Caco-2 (cell line): ENCODE data around the gene INS. TPM values are rescaled to one million over a fixed set of nuclear protein-coding genes. Genes with fewer than 3 reads are reported as not detected.

Experiments used
- BruUV-seq: library from RNA; stranded (reverse); fragments of 400-500 nt; replicated peaks from 2 replicates; lab custom pipeline; 2021; lab: Mats Ljungman, UMichigan
- CTCF ChIA-PET: fragments of 300-600 bp; sonication (Branson Sonifier 250); formaldehyde crosslinking; loops from one replicate; lab custom pipeline; 2022; ENCODE audit warnings: antibody characterized with exemption; lab: Charles Lee
- POLR2A ChIA-PET: fragments of 300-600 bp; sonication (Branson Sonifier 250); formaldehyde crosslinking; loops from one replicate; lab custom pipeline; 2022; ENCODE audit warnings: antibody characterized with exemption; lab: Charles Lee
- DNase-seq, 2 experiments: peaks; one replicate each; pipeline versions ENCODE4 v3.0.0 to v3.0.0-alpha.2; 2020 to 2022
- H3K27me3 ChIP-seq: replicated peaks from 2 replicates; pipeline ENCODE4 v1.6.0; 2011; ENCODE audit warnings: low read length; ENCODE audit not compliant: control insufficient read depth, insufficient read depth
- H3K36me3 ChIP-seq: 2 replicates; pipeline ENCODE4 v1.5.1; 2011; ENCODE audit warnings: low read length; ENCODE audit not compliant: control insufficient read depth, insufficient read depth
- H3K4me1 ChIP-seq: fragments of 250-450 bp; sonication (Bioruptor Pico); 2 replicates; pipeline ENCODE4 v1.5.1; 2020; ENCODE audit warnings: mild to moderate bottlenecking
- H3K4me3 ChIP-seq: 2 replicates; pipeline ENCODE4 v1.5.1; 2011; ENCODE audit warnings: low read depth, mild to moderate bottlenecking, control low read depth, low read length
- H3K9me3 ChIP-seq: fragments of 250-450 bp; sonication (Bioruptor Pico); 2 replicates; pipeline ENCODE4 v1.5.1; 2020; ENCODE audit warnings: mild to moderate bottlenecking, moderate library complexity
- H3K27ac Mint-ChIP-seq: one replicate; pipeline ENCODE4 v1.8.0; 2022; ENCODE audit warnings: mixed read lengths; ENCODE audit not compliant: unreplicated experiment
- H3K27me3 Mint-ChIP-seq: one replicate; pipeline ENCODE4 v1.8.0; 2022; ENCODE audit warnings: mixed read lengths; ENCODE audit not compliant: insufficient read depth, unreplicated experiment
- H3K36me3 Mint-ChIP-seq: one replicate; pipeline ENCODE4 v1.8.0; 2022; ENCODE audit warnings: mild to moderate bottlenecking, mixed read lengths; ENCODE audit not compliant: insufficient read depth, unreplicated experiment
- H3K4me1 Mint-ChIP-seq: one replicate; pipeline ENCODE4 v1.8.0; 2022; ENCODE audit warnings: low read depth, mixed read lengths; ENCODE audit not compliant: unreplicated experiment
- H3K4me3 Mint-ChIP-seq: one replicate; pipeline ENCODE4 v1.8.0; 2022; ENCODE audit warnings: mild to moderate bottlenecking, moderate library complexity, mixed read lengths; ENCODE audit not compliant: unreplicated experiment
- H3K9me3 Mint-ChIP-seq: one replicate; pipeline ENCODE4 v1.8.0; 2022; ENCODE audit warnings: mixed read lengths; ENCODE audit not compliant: unreplicated experiment
- CTCF ChIP-seq, 2 experiments: fragments of 200-600 bp in 1 of 2; IDR thresholded peaks; 1 replicate in 1 of 2; 2 replicates in 1 of 2; pipeline versions ENCODE4 v1.5.1 to v1.8.0; 2011 to 2022; ENCODE audit warnings: antibody characterized with exemption in 1 of 2, control low read depth in 1 of 2, inconsistent platforms in 1 of 2, low read depth in 1 of 2, low read length in 1 of 2, mild to moderate bottlenecking in 1 of 2, moderate library complexity in 1 of 2; ENCODE audit not compliant: insufficient read depth in 1 of 2, severe bottlenecking in 1 of 2, unreplicated experiment in 1 of 2
- intact Hi-C: fragments of 100-400 bp; cut with micrococcal nuclease; formaldehyde crosslinking; loops from one replicate; pipeline ENCODE4 v1.10.0; 2022; ENCODE audit not compliant: unreplicated experiment
- total RNA-seq: library from RNA; stranded (reverse); gene quantifications from 2 replicates; pipeline ENCODE4 v1.2.3, GENCODE V29; 2022

INS gene
- total RNA-seq, 1 experiment from 2014 or later = not detected

GRCh38 chr11:2169005-2169378, 8.0 kb upstream of the INS start:
- H3K4me3 Mint-ChIP-seq = no peak overlapping the region
- TF ChIP-seq CTCF (IDR thresholded peaks at IDR 0.05; ENCODE audit: insufficient read depth in 1 of 2, low read depth in 1 of 2, low read length in 1 of 2, severe bottlenecking in 1 of 2, unreplicated experiment in 1 of 2) = no peak
- H3K9me3 Mint-ChIP-seq = no peaks in the 10 kb centered on the region
- H3K4me1 ChIP-seq = peaks cover 10% of the 10 kb centered on the region
- H3K4me3 ChIP-seq = no peak overlapping the region
- H3K27me3 ChIP-seq = no peaks in the 10 kb centered on the region
- BruUV-seq = no TSS peak
- intact Hi-C loops = no loop called here
- no peaks in the 10 kb centered on the region for H3K27me3 Mint-ChIP-seq
- no peaks in the 10 kb centered on the region for H3K36me3 ChIP-seq
- DNase-seq = no peak
- no peak overlapping the region for H3K27ac Mint-ChIP-seq
- ChIA-PET CTCF (interaction anchor here (0.6 to 11.5 kb wide), 2 partner anchors 10 to 18 kb away, joined by 7 to 168 read pairs; no protein-coding TSS in a partner anchor), POLR2A (no interaction called here)
- no peaks in the 10 kb centered on the region for H3K4me1 Mint-ChIP-seq
- no peaks in the 10 kb centered on the region for H3K36me3 Mint-ChIP-seq
- no peaks in the 10 kb centered on the region for H3K9me3 ChIP-seq

GRCh38 chr11:2168286-2169004, 7.4 kb upstream of the INS start:
- TF ChIP-seq CTCF (IDR thresholded peaks at IDR 0.05; ENCODE audit: insufficient read depth in 1 of 2, low read depth in 1 of 2, low read length in 1 of 2, severe bottlenecking in 1 of 2, unreplicated experiment in 1 of 2) = no peak
- DNase-seq = no peak
- Mint-ChIP-seq H3K4me1 (no peaks in the 10 kb centered on the region), H3K4me3 (no peak overlapping the region), H3K27me3 (no peaks in the 10 kb centered on the region), H3K27ac (no peak overlapping the region), H3K36me3 (no peaks in the 10 kb centered on the region), H3K9me3 (no peaks in the 10 kb centered on the region)
- Histone ChIP-seq H3K36me3 (no peaks in the 10 kb centered on the region), H3K4me1 (peaks cover 10% of the 10 kb centered on the region), H3K27me3 (no peaks in the 10 kb centered on the region), H3K9me3 (no peaks in the 10 kb centered on the region), H3K4me3 (no peak overlapping the region)
- intact Hi-C loops = no loop called here
- no TSS peak for BruUV-seq
- POLR2A ChIA-PET = no interaction called here
- CTCF ChIA-PET = interaction anchor here (0.6 to 11.5 kb wide), 5 partner anchors 12 to 252 kb away, joined by 4 to 168 read pairs (median 5); no protein-coding TSS in a partner anchor

GRCh38 chr11:2167141-2168045, 6.4 kb upstream of the INS start:
- no peaks in the 10 kb centered on the region for H3K27me3 ChIP-seq
- no peak overlapping the region for H3K4me3 ChIP-seq
- Mint-ChIP-seq H3K27ac (no peak overlapping the region), H3K4me3 (no peak overlapping the region), H3K9me3 (no peaks in the 10 kb centered on the region), H3K36me3 (no peaks in the 10 kb centered on the region), H3K4me1 (no peaks in the 10 kb centered on the region), H3K27me3 (no peaks in the 10 kb centered on the region)
- no peak for DNase-seq
- no peak for TF ChIP-seq CTCF (IDR thresholded peaks at IDR 0.05; ENCODE audit: insufficient read depth in 1 of 2, low read depth in 1 of 2, low read length in 1 of 2, severe bottlenecking in 1 of 2, unreplicated experiment in 1 of 2)
- peaks cover 12% of the 10 kb centered on the region for H3K4me1 ChIP-seq
- BruUV-seq = no TSS peak
- no peaks in the 10 kb centered on the region for H3K36me3 ChIP-seq
- CTCF ChIA-PET = interaction anchor here (0.6 to 11.5 kb wide), 6 partner anchors 11 to 253 kb away, joined by 3 to 168 read pairs (median 4); no protein-coding TSS in a partner anchor
- H3K9me3 ChIP-seq = no peaks in the 10 kb centered on the region
- intact Hi-C loops = no loop called here
- POLR2A ChIA-PET = no interaction called here
